Nephron progenitor cell (in vitro differentiated cells): Measurements from ENCODE around the gene MMP28.

Experiments
- DNase-seq: peaks from one replicate; pipeline ENCODE4 v3.0.0; 2021
- H3K27ac Mint-ChIP-seq: 2 replicates; pipeline ENCODE4 v1.8.0; 2021; ENCODE audit warnings: mild to moderate bottlenecking, moderate library complexity, mixed read lengths
- H3K27me3 Mint-ChIP-seq: 2 replicates; pipeline ENCODE4 v1.8.0; 2021; ENCODE audit warnings: mild to moderate bottlenecking, low read depth, mixed read lengths; ENCODE audit not compliant: poor library complexity
- H3K36me3 Mint-ChIP-seq: 2 replicates; pipeline ENCODE4 v1.8.0; 2021; ENCODE audit warnings: low read depth, mixed read lengths
- H3K4me1 Mint-ChIP-seq: 2 replicates; pipeline ENCODE4 v1.8.0; 2021; ENCODE audit warnings: mixed read lengths
- H3K4me3 Mint-ChIP-seq: 2 replicates; pipeline ENCODE4 v1.8.0; 2021; ENCODE audit warnings: mild to moderate bottlenecking, moderate library complexity, mixed read lengths
- H3K9me3 Mint-ChIP-seq: 2 replicates; pipeline ENCODE4 v1.8.0; 2021; ENCODE audit warnings: mild to moderate bottlenecking, moderate library complexity, mixed read lengths
- CTCF ChIP-seq: fragments of 200-600 bp; sonication (generic); IDR thresholded peaks from 2 replicates; pipeline ENCODE4 v1.5.0; 2021; ENCODE audit warnings: antibody characterized with exemption

MMP28 gene

GRCh38 chr17:35788477-35789368 is 6.7 kb downstream of the MMP28 start:
- DNase-seq, result no peak
- Mint-ChIP-seq H3K4me1 (peaks cover 25% of the 10 kb centered on the region), H3K4me3 (no peak overlapping the region), H3K27ac (no peak overlapping the region), H3K36me3 (no peaks in the 10 kb centered on the region), H3K9me3 (no peaks in the 10 kb centered on the region), H3K27me3 (peaks cover 74% of the 10 kb centered on the region)
- TF ChIP-seq CTCF, result no peak

- peaks cover 25% of the 10 kb centered on the region for H3K4me1 Mint-ChIP-seq
- no peak for TF ChIP-seq CTCF
- no peak for DNase-seq
- peaks cover 70% of the 10 kb centered on the region for H3K27me3 Mint-ChIP-seq
- no peak overlapping the region for H3K4me3 Mint-ChIP-seq
- H3K27ac Mint-ChIP-seq, result peak overlapping the region; percentile 33
- no peaks in the 10 kb centered on the region for H3K9me3 Mint-ChIP-seq
- H3K36me3 Mint-ChIP-seq, result no peaks in the 10 kb centered on the region
Observed at GRCh38 chr17:35786941-35787432, 8.5 kb downstream of the MMP28 start.

- H3K9me3 Mint-ChIP-seq, result no peaks in the 10 kb centered on the region
- no peak overlapping the region for H3K4me3 Mint-ChIP-seq
- DNase-seq, result no peak
- no peak for TF ChIP-seq CTCF
- H3K36me3 Mint-ChIP-seq, result no peaks in the 10 kb centered on the region
- peaks cover 63% of the 10 kb centered on the region for H3K27me3 Mint-ChIP-seq
- H3K27ac Mint-ChIP-seq, result no peak overlapping the region
- peaks cover 30% of the 10 kb centered on the region for H3K4me1 Mint-ChIP-seq
Observed at GRCh38 chr17:35784895-35785294, 10.5 kb downstream of the MMP28 start.

- Mint-ChIP-seq H3K36me3 (no peaks in the 10 kb centered on the region), H3K27ac (no peak overlapping the region), H3K4me3 (no peak overlapping the region), H3K4me1 (peaks cover 5% of the 10 kb centered on the region), H3K9me3 (no peaks in the 10 kb centered on the region), H3K27me3 (peaks cover 53% of the 10 kb centered on the region)
- no peak for TF ChIP-seq CTCF
- no peak for DNase-seq
Observed at GRCh38 chr17:35780950-35781349, 14.5 kb downstream of the MMP28 start.

GRCh38 chr17:35778641-35779196 is 16.7 kb downstream of the MMP28 start:
- Mint-ChIP-seq H3K36me3 (no peaks in the 10 kb centered on the region), H3K27me3 (peaks cover 44% of the 10 kb centered on the region), H3K27ac (no peak overlapping the region), H3K4me1 (peaks cover 19% of the 10 kb centered on the region), H3K4me3 (no peak overlapping the region), H3K9me3 (no peaks in the 10 kb centered on the region)
- DNase-seq, result no peak
- TF ChIP-seq CTCF, result no peak
